ENCODE measurements around the gene OR11H7. TPM values are rescaled to one million over a fixed set of nuclear protein-coding genes. Genes with fewer than 3 reads are reported as not detected.
"Not testable (repeated sequence)": the region's sequence is repeated elsewhere in the genome, so short reads cannot be mapped to it uniquely, and the experiment has no call there.

The OR11H7 gene
- total RNA-seq, 6 experiments from 2014 or later = not detected

DNA sequence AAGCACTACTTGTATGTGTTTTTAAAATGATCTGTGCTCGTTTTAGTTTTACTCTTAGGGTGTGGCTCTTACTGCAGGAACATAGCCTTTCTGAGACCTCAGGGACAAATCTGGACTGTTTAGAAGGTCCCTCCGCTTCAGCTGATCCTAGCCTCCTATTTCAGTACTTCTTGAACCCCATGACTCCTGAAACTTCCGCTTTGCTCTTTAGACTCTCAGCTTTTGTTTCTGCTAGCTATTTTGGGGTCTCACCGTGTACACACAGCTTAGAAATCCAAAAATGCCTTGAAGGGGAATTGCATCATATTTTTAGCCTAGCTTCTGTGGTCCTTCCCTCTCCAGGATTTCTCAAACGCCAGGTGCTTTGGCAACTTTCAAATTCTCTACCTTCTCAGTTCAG, 29.8 kb upstream of the OR11H7 start:
- H3K9me3 Mint-ChIP-seq = peaks cover 17% of the 10 kb centered on the region
- H3K27ac Mint-ChIP-seq = no peak overlapping the region
- 0 out of 2 replicates have a peak, but pooled peaks cover 2% of the 10 kb centered on the region for H3K36me3 Mint-ChIP-seq (ENCODE audit: low read depth)
- H3K4me1 Mint-ChIP-seq (ENCODE audit: low read depth) = no peaks in the 10 kb centered on the region
- H3K4me3 Mint-ChIP-seq = no peak overlapping the region
- peaks cover 2% of the 10 kb centered on the region; the same call in 1 of the 2 replicates for H3K27me3 Mint-ChIP-seq (ENCODE audit: insufficient read depth)
- TF ChIP-seq, protein P1, sequence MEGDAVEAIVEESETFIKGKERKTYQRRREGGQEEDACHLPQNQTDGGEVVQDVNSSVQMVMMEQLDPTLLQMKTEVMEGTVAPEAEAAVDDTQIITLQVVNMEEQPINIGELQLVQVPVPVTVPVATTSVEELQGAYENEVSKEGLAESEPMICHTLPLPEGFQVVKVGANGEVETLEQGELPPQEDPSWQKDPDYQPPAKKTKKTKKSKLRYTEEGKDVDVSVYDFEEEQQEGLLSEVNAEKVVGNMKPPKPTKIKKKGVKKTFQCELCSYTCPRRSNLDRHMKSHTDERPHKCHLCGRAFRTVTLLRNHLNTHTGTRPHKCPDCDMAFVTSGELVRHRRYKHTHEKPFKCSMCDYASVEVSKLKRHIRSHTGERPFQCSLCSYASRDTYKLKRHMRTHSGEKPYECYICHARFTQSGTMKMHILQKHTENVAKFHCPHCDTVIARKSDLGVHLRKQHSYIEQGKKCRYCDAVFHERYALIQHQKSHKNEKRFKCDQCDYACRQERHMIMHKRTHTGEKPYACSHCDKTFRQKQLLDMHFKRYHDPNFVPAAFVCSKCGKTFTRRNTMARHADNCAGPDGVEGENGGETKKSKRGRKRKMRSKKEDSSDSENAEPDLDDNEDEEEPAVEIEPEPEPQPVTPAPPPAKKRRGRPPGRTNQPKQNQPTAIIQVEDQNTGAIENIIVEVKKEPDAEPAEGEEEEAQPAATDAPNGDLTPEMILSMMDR (IDR thresholded peaks at IDR 0.05) = no peak
- DNase-seq = no peak

DNA sequence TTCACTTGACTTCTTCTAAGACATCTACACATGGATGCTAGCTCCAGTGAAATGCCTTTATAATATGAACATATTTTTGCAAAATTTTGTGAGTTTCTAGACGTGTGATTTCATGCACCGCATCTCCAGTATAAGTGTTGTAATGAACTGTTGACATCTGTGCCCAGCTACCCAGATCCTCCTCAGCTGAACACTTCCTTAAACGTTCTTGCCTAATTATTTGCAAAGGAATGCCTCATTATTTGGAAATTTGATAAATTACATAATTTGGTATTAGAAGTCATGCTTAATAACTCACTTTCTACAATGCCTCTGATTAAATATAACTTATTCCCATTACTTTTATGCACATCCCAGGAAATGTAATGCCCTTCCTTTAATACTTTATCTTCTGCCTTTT, 24.1 kb upstream of the OR11H7 start:
- Mint-ChIP-seq H3K27ac (no peak overlapping the region), H3K27me3 (ENCODE audit: insufficient read depth) (no peaks in the 10 kb centered on the region), H3K4me1 (ENCODE audit: low read depth) (no peaks in the 10 kb centered on the region), H3K9me3 (peaks cover 13% of the 10 kb centered on the region), H3K36me3 (ENCODE audit: low read depth) (0 out of 2 replicates have a peak, but pooled peaks cover 4% of the 10 kb centered on the region), H3K4me3 (no peak overlapping the region)
- TF ChIP-seq, protein P1 (IDR thresholded peaks at IDR 0.05) = no peak
- DNase-seq = no peak

DNA sequence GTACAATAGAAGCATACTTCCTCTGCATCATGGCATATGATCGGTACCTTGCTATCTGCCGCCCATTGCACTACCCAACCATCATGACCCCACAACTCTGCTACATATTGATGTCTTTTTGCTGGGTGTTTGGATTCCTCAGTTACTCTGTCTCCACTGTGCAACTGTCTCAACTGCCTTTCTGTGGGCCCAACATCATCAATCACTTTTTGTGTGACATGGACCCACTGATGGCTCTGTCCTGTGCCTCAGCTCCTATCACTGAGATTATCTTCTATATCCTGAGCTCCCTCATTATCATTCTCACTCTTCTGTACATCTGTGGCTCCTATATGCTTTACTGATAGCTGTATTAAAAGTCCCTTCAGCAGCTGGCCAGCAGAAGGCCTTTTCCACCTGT, 19.2 kb upstream of the OR11H7 start:
- Mint-ChIP-seq H3K4me3 (no peak overlapping the region), H3K4me1 (ENCODE audit: low read depth) (no peaks in the 10 kb centered on the region), H3K27ac (no peak overlapping the region), H3K9me3 (peaks cover 9% of the 10 kb centered on the region), H3K36me3 (ENCODE audit: low read depth) (peaks cover 5% of the 10 kb centered on the region; the same call in 1 of the 2 replicates), H3K27me3 (ENCODE audit: insufficient read depth) (no peaks in the 10 kb centered on the region)
- TF ChIP-seq, protein P1 (IDR thresholded peaks at IDR 0.05) = no peak
- DNase-seq = no peak

DNA sequence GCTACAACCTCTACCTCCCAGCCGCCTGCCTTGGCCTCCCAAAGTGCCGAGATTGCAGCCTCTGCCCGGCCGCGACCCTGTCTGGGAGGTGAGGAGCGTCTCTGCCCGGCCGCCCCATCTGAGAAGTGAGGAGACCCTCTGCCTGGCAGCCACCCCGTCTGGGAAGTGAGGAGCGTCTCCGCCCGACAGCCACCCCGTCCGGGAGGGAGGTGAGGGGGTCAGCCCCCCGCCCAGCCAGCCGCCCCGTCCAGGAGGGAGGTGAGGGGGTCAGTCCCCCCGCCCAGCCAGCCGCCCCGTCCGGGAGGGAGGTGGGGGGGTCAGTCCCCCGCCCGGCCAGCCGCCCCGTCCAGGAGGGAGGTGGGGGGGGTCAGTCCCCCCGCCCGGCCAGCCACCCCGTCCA, 16.4 kb upstream of the OR11H7 start:
- H3K27ac Mint-ChIP-seq; H3K4me3 Mint-ChIP-seq; H3K4me1 Mint-ChIP-seq (ENCODE audit: low read depth); H3K36me3 Mint-ChIP-seq (ENCODE audit: low read depth); DNase-seq; H3K27me3 Mint-ChIP-seq (ENCODE audit: insufficient read depth); H3K9me3 Mint-ChIP-seq: not testable (repeated sequence)

DNA sequence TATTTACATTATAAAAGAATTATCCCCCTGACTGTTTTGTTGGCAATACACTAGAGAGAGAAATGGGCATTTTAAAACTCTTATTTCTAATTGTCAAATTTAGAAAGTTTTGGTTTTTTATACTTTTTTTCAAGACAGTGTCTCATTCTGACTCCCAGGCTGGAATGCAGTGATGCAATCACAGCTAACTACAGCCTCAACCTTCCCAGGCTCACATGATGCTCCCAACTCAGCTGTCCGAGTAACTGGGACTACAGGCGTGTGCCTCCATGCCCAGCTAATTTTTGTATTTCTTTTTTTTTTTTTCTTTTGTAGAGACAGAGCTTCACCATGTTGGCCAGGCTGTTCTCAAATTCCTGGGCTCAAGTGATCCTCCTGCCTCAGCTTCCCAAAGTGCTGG, 13.6 kb upstream of the OR11H7 start:
- Mint-ChIP-seq H3K4me3 (no peak overlapping the region), H3K9me3 (peaks cover 5% of the 10 kb centered on the region), H3K36me3 (ENCODE audit: low read depth) (peaks cover 5% of the 10 kb centered on the region; the same call in 1 of the 2 replicates), H3K4me1 (ENCODE audit: low read depth) (no peaks in the 10 kb centered on the region), H3K27me3 (ENCODE audit: insufficient read depth) (peaks cover 3% of the 10 kb centered on the region), H3K27ac (no peak overlapping the region)
- TF ChIP-seq, protein P1 (IDR thresholded peaks at IDR 0.05) = no peak
- DNase-seq = no peak

DNA sequence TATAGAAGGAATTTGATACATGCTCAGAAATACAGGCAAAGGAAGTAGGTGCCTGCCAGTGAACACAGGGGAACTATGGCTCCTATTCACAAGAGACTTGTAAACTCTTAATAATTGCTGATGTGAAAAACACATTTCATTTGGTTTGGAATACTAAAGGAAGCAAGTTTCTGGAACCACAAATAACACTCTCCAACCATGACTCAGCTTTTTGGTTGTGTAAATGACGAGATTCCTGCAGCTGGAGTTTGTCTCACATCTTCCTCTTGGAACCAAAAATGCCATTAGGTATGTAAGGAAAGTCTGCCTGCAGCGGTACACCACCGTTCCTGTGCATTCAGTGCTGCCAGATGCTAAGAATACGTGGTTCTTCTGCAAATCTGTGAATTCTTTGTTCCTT, 9.7 kb upstream of the OR11H7 start:
- TF ChIP-seq, protein P1 (IDR thresholded peaks at IDR 0.05) = no peak
- Mint-ChIP-seq H3K4me1 (ENCODE audit: low read depth) (no peaks in the 10 kb centered on the region), H3K27me3 (ENCODE audit: insufficient read depth) (peaks cover 3% of the 10 kb centered on the region), H3K9me3 (no peaks in the 10 kb centered on the region; the same call in 1 of the 2 replicates), H3K36me3 (ENCODE audit: low read depth) (no peaks in the 10 kb centered on the region), H3K4me3 (no peak overlapping the region), H3K27ac (no peak overlapping the region)
- DNase-seq = no peak
